Activated naive CD8-positive, alpha-beta T cell (primary cell): ENCODE results near the gene LDLRAD4.
"Not testable (repeated sequence)": the region's sequence is repeated elsewhere in the genome, so short reads cannot be mapped to it uniquely, and the experiment has no call there.

ENCODE experiments used
- H3K27ac Mint-ChIP-seq: one replicate; pipeline ENCODE4 v1.8.0; 2021; ENCODE audit warnings: mixed read lengths
- H3K27me3 Mint-ChIP-seq: one replicate; pipeline ENCODE4 v1.8.0; 2021; ENCODE audit warnings: mixed read lengths
- H3K36me3 Mint-ChIP-seq: one replicate; pipeline ENCODE4 v1.8.0; 2021; ENCODE audit warnings: mixed read lengths
- H3K4me1 Mint-ChIP-seq: one replicate; pipeline ENCODE4 v1.8.0; 2021; ENCODE audit warnings: low read depth, mixed read lengths
- H3K4me3 Mint-ChIP-seq: one replicate; pipeline ENCODE4 v1.8.0; 2021; ENCODE audit warnings: mild to moderate bottlenecking, mixed read lengths
- H3K9me3 Mint-ChIP-seq: one replicate; pipeline ENCODE4 v1.8.0; 2021; ENCODE audit warnings: low read depth, mixed read lengths

The LDLRAD4 gene

GRCh38 chr18:13259701-13260100, 41.1 kb downstream of the LDLRAD4 start:
- no peak overlapping the region for H3K27ac Mint-ChIP-seq
- no peak overlapping the region for H3K4me3 Mint-ChIP-seq
- H3K9me3 Mint-ChIP-seq: no peaks in the 10 kb centered on the region
- peaks cover 29% of the 10 kb centered on the region for H3K4me1 Mint-ChIP-seq
- no peaks in the 10 kb centered on the region for H3K27me3 Mint-ChIP-seq
- peaks cover 4% of the 10 kb centered on the region for H3K36me3 Mint-ChIP-seq

- Mint-ChIP-seq H3K9me3 (no peaks in the 10 kb centered on the region), H3K4me1 (peaks cover 35% of the 10 kb centered on the region), H3K27ac (peak overlapping the region; percentile 24), H3K27me3 (no peaks in the 10 kb centered on the region), H3K36me3 (peaks cover 4% of the 10 kb centered on the region), H3K4me3 (no peak overlapping the region)
Observed at GRCh38 chr18:13260197-13260934, 41.8 kb downstream of the LDLRAD4 start.

- Mint-ChIP-seq H3K4me1 (peaks cover 43% of the 10 kb centered on the region), H3K27ac (peak overlapping the region; percentile 84), H3K36me3 (peaks cover 4% of the 10 kb centered on the region), H3K27me3 (no peaks in the 10 kb centered on the region), H3K4me3 (peak overlapping the region; percentile 75), H3K9me3 (no peaks in the 10 kb centered on the region)
Observed at GRCh38 chr18:13260935-13261640, 42.5 kb downstream of the LDLRAD4 start.

- peak overlapping the region; percentile 84 for H3K27ac Mint-ChIP-seq
- no peaks in the 10 kb centered on the region for H3K27me3 Mint-ChIP-seq
- H3K36me3 Mint-ChIP-seq: peaks cover 4% of the 10 kb centered on the region
- no peaks in the 10 kb centered on the region for H3K9me3 Mint-ChIP-seq
- peaks cover 50% of the 10 kb centered on the region for H3K4me1 Mint-ChIP-seq
- peak overlapping the region; percentile 75 for H3K4me3 Mint-ChIP-seq
Observed at GRCh38 chr18:13261661-13262357, 43.2 kb downstream of the LDLRAD4 start.

- H3K9me3 Mint-ChIP-seq, H3K27me3 Mint-ChIP-seq, H3K4me3 Mint-ChIP-seq, H3K27ac Mint-ChIP-seq, H3K36me3 Mint-ChIP-seq: not testable (repeated sequence)
- peaks cover 55% of the 10 kb centered on the region for H3K4me1 Mint-ChIP-seq
Observed at GRCh38 chr18:13262358-13262680, 43.8 kb downstream of the LDLRAD4 start.

GRCh38 chr18:13262839-13263691, 44.5 kb downstream of the LDLRAD4 start:
- no peaks in the 10 kb centered on the region for H3K9me3 Mint-ChIP-seq
- no peak overlapping the region for H3K4me3 Mint-ChIP-seq
- no peaks in the 10 kb centered on the region for H3K36me3 Mint-ChIP-seq
- H3K4me1 Mint-ChIP-seq: peaks cover 62% of the 10 kb centered on the region
- H3K27ac Mint-ChIP-seq: no peak overlapping the region
- H3K27me3 Mint-ChIP-seq: no peaks in the 10 kb centered on the region

GRCh38 chr18:13264091-13265007, 45.8 kb downstream of the LDLRAD4 start:
- Mint-ChIP-seq H3K4me1 (peaks cover 75% of the 10 kb centered on the region), H3K4me3 (no peak overlapping the region), H3K36me3 (no peaks in the 10 kb centered on the region), H3K27ac (no peak overlapping the region), H3K27me3 (no peaks in the 10 kb centered on the region), H3K9me3 (no peaks in the 10 kb centered on the region)

GRCh38 chr18:13265008-13265910, 46.7 kb downstream of the LDLRAD4 start:
- H3K27me3 Mint-ChIP-seq: no peaks in the 10 kb centered on the region
- peaks cover 76% of the 10 kb centered on the region for H3K4me1 Mint-ChIP-seq
- H3K9me3 Mint-ChIP-seq: no peaks in the 10 kb centered on the region
- H3K4me3 Mint-ChIP-seq: peak overlapping the region; percentile 48
- peaks cover 2% of the 10 kb centered on the region for H3K36me3 Mint-ChIP-seq
- H3K27ac Mint-ChIP-seq: peak overlapping the region; percentile 74

GRCh38 chr18:13265911-13266217, 47.3 kb downstream of the LDLRAD4 start:
- Mint-ChIP-seq H3K9me3 (no peaks in the 10 kb centered on the region), H3K36me3 (peaks cover 2% of the 10 kb centered on the region), H3K4me1 (peaks cover 75% of the 10 kb centered on the region), H3K4me3 (peak overlapping the region; percentile 48), H3K27ac (peak overlapping the region; percentile 74), H3K27me3 (no peaks in the 10 kb centered on the region)

- peak overlapping the region; percentile 48 for H3K4me3 Mint-ChIP-seq
- no peaks in the 10 kb centered on the region for H3K27me3 Mint-ChIP-seq
- H3K27ac Mint-ChIP-seq: peak overlapping the region; percentile 74
- peaks cover 2% of the 10 kb centered on the region for H3K36me3 Mint-ChIP-seq
- peaks cover 70% of the 10 kb centered on the region for H3K4me1 Mint-ChIP-seq
- no peaks in the 10 kb centered on the region for H3K9me3 Mint-ChIP-seq
Observed at GRCh38 chr18:13266218-13267100, 47.9 kb downstream of the LDLRAD4 start.

GRCh38 chr18:13267431-13267873, 48.9 kb downstream of the LDLRAD4 start:
- H3K4me3 Mint-ChIP-seq: peak overlapping the region; percentile 48
- peak overlapping the region; percentile 74 for H3K27ac Mint-ChIP-seq
- H3K9me3 Mint-ChIP-seq: no peaks in the 10 kb centered on the region
- peaks cover 67% of the 10 kb centered on the region for H3K4me1 Mint-ChIP-seq
- H3K36me3 Mint-ChIP-seq: peaks cover 2% of the 10 kb centered on the region
- H3K27me3 Mint-ChIP-seq: no peaks in the 10 kb centered on the region

- Mint-ChIP-seq H3K27ac (peak overlapping the region; percentile 74), H3K36me3 (peaks cover 2% of the 10 kb centered on the region), H3K9me3 (no peaks in the 10 kb centered on the region), H3K4me1 (peaks cover 75% of the 10 kb centered on the region), H3K27me3 (no peaks in the 10 kb centered on the region), H3K4me3 (peak overlapping the region; percentile 13)
Observed at GRCh38 chr18:13268158-13269012, 49.8 kb downstream of the LDLRAD4 start.
